IgD-negative memory B cell (primary cell): Measurements from ENCODE around the gene TRIM10. TPM values are rescaled to one million over a fixed set of nuclear protein-coding genes. Genes with fewer than 3 reads are reported as not detected.
"Not testable (repeated sequence)": the region's sequence is repeated elsewhere in the genome, so short reads cannot be mapped to it uniquely, and the experiment has no call there.

Experiments
- H3K27ac Mint-ChIP-seq, 3 donors: one replicate each; pipeline ENCODE4 v1.8.0; 2020 to 2022; ENCODE audit warnings: mild to moderate bottlenecking in 3 of 3, mixed read lengths in 3 of 3, moderate library complexity in 1 of 3
- H3K27me3 Mint-ChIP-seq: one replicate; pipeline ENCODE4 v1.8.0; 2021; ENCODE audit warnings: mixed read lengths
- H3K36me3 Mint-ChIP-seq: one replicate; pipeline ENCODE4 v1.8.0; 2020; ENCODE audit warnings: mild to moderate bottlenecking, mixed read lengths
- H3K4me1 Mint-ChIP-seq, 3 donors: one replicate each; pipeline ENCODE4 v1.8.0; 2020 to 2022; ENCODE audit warnings: mixed read lengths in 3 of 3, mild to moderate bottlenecking in 1 of 3
- H3K4me3 Mint-ChIP-seq, 4 donors: one replicate each; pipeline ENCODE4 v1.8.0; 2020 to 2022; ENCODE audit warnings: mild to moderate bottlenecking in 4 of 4, mixed read lengths in 4 of 4, moderate library complexity in 3 of 4
- H3K9me3 Mint-ChIP-seq, 3 donors: one replicate each; pipeline ENCODE4 v1.8.0; 2020 to 2021; ENCODE audit warnings: mixed read lengths in 3 of 3, mild to moderate bottlenecking in 1 of 3
- polyA plus RNA-seq: library from polyadenylated mRNA; unstranded; fragments of 300-500 nt; fragmentation: Illumina TruSeq; gene quantifications from one replicate; pipeline ENCODE4 v1.2.3, GENCODE V29; 2021

Gene TRIM10
- polyA plus RNA-seq, 1 donor from 2014 or later = not detected

DNA sequence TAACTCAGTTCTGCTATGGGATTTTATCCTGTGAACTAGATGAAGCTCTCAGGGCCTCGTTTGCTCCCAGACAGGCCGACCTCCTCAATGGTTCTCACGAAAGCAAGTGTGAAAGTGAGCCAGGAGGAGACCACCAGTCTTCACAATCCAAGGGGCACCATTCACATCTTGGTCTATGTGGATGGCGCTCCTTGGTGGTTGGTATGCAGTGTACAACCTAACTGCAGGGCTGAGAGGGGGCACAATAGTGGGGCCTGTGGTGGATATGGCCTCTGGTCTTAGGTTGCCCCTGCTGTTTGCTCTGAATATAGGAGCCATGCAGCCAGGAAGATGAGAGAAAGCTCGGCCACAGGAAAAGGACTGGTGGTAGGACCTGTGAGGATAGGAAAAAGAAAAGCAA is 27.5 kb upstream of the TRIM10 start:
- peaks cover 0 to 3% (median 0%) of the 10 kb centered on the region in 3 donors for H3K4me1 Mint-ChIP-seq
- H3K27me3 Mint-ChIP-seq = no peaks in the 10 kb centered on the region
- no peak overlapping the region for H3K4me3 Mint-ChIP-seq
- H3K9me3 Mint-ChIP-seq = no peaks in the 10 kb centered on the region
- H3K36me3 Mint-ChIP-seq = peaks cover 11% of the 10 kb centered on the region
- peak overlapping the region in 1 of 3 donors; percentile 55 for H3K27ac Mint-ChIP-seq

DNA sequence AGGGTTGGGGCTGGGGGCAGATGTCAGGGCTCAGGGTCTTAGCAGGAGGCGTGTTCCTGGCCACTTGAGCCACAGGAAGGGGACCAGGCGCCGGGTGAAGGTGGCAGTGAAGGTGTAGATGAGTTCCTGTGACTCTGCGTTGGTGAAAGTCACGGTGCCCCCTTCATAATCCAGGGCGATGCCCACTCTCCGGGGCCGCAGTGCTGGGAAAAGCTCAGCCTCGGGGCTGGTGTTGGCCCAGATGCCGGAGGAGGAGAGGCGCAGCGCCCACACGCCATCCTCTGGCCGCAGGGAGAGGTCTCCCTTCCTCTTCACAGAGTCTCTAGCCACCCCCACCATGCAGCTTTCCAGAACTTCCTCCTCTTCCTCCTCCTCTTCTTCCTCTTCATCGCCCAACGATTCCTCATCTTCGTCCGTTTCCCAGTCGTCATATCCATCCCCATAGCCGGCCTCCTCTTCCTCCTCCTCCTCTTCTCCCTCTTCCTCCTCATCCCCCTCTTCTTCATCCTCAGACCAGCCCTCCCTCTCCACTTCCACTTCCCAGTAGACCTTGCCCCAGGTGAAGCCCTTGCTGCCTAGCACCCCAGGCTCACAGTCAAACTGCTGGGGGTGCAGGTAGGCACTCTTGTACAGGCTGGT is 25.0 kb upstream of the TRIM10 start:
- Mint-ChIP-seq H3K4me3 (no peak overlapping the region), H3K27ac (no peak overlapping the region), H3K9me3 (peaks cover 0 to 2% (median 1%) of the 10 kb centered on the region in 3 donors), H3K36me3 (peaks cover 9% of the 10 kb centered on the region), H3K27me3 (no peaks in the 10 kb centered on the region), H3K4me1 (peaks cover 0 to 3% (median 0%) of the 10 kb centered on the region in 3 donors)

DNA sequence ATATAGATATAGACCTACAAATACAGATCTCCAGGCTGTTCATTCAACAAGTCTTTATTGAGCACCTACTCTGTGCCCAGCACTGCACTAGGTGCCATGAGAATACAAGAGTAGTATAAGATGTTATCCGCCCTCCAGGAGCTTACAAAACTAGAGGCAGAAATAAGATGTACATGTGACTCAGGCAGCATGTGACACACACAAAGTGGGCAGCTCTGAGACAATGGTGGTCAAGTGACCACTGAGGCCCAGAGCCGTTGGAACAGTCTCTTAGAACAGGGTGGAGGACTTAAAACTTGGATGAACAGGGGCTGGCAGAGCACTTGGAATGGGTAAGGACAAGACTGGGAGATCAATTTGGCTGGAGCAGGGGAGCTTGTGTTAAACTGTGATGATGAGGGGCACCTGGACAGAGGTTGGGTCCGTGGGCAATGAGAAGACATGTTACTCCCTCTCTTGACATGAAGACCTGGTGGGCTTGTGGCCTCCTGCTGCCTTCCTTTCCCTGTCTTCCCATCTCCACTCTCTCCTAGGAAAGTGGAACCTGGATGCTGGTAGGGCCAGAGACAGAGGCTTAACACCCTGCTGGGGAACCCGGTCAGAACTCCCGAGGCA is 23.5 kb upstream of the TRIM10 start:
- peaks cover 3 to 4% (median 3%) of the 10 kb centered on the region in 3 donors for H3K9me3 Mint-ChIP-seq
- H3K27ac Mint-ChIP-seq = peak overlapping the region in 2 of 3 donors; percentile 2 to 79
- H3K4me1 Mint-ChIP-seq = peaks cover 0 to 3% (median 0%) of the 10 kb centered on the region in 3 donors
- peaks cover 1% of the 10 kb centered on the region for H3K27me3 Mint-ChIP-seq
- peaks cover 7% of the 10 kb centered on the region for H3K36me3 Mint-ChIP-seq
- no peak overlapping the region for H3K4me3 Mint-ChIP-seq

DNA sequence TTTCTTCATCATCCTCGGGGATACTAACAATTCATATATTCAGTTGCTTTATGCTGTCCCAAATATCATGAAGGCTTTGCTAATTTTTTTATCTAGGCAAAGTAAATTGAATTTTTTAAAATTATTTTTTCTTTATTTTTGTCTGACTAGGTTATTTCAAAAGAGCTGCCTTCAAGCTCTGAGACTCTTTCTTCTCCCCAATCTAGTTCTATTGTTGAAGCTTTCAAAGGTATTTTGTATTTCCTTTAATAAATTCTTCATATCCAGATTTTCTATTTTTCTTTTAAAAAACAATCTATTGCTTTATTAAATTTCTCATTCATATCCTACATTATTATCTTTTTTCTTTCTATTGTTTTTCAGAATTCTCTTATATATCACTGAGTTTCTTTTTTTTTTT is 19.1 kb upstream of the TRIM10 start:
- H3K27me3 Mint-ChIP-seq = peaks cover 18% of the 10 kb centered on the region
- no peak overlapping the region for H3K27ac Mint-ChIP-seq
- H3K9me3 Mint-ChIP-seq = peaks cover 3 to 7% (median 6%) of the 10 kb centered on the region in 3 donors
- H3K4me1 Mint-ChIP-seq = peaks cover 0 to 3% (median 0%) of the 10 kb centered on the region in 3 donors
- no peak overlapping the region for H3K4me3 Mint-ChIP-seq
- peaks cover 6% of the 10 kb centered on the region for H3K36me3 Mint-ChIP-seq

DNA sequence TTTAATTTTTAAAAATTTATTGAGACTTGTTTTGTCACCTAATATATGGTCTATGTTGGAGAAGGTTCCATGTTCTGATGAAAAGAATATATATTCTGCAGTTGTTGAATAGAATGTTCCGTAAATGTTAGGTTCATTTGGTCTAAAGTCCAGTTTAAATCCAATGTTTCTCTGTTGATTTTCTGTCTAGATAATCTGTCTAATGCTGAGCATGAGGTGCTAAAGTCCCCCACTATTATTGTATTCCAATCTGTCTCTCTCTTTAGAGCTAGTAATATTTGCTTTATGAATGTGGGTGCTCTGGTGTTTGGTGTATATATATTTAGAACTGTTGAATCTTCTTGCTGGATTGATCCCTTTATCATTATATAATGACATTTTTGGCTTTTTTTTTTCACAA is 17.8 kb upstream of the TRIM10 start:
- Mint-ChIP-seq H3K27me3 (peaks cover 21% of the 10 kb centered on the region), H3K9me3 (peaks cover 3 to 7% (median 6%) of the 10 kb centered on the region in 3 donors), H3K27ac (no peak overlapping the region), H3K36me3 (peaks cover 2% of the 10 kb centered on the region), H3K4me1 (no peaks in the 10 kb centered on the region), H3K4me3 (no peak overlapping the region)

DNA sequence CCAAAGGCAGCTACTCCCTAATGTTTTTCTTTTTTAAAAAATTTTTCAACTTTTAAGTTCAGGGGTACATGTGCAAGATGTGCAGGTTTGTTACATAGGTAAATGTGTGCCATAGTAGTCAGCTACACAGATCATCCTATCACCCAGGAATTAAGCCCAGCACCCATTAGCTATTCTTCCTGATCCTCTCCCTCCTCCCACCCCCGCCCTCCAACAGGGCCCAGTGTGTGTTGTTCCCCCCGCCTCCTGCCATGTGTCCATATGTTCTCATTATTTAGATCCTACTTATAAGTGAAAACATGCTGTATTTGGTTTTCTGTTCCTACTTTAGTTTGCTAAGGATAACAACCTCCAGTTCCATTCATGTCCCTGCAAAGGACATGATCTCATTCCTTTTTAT is 14.8 kb upstream of the TRIM10 start:
- H3K4me3 Mint-ChIP-seq = no peak overlapping the region
- H3K9me3 Mint-ChIP-seq = peaks cover 0 to 6% (median 5%) of the 10 kb centered on the region in 3 donors
- H3K4me1 Mint-ChIP-seq = peaks cover 0 to 2% (median 0%) of the 10 kb centered on the region in 3 donors
- no peak overlapping the region for H3K27ac Mint-ChIP-seq
- peaks cover 2% of the 10 kb centered on the region for H3K36me3 Mint-ChIP-seq
- H3K27me3 Mint-ChIP-seq = peaks cover 39% of the 10 kb centered on the region

DNA sequence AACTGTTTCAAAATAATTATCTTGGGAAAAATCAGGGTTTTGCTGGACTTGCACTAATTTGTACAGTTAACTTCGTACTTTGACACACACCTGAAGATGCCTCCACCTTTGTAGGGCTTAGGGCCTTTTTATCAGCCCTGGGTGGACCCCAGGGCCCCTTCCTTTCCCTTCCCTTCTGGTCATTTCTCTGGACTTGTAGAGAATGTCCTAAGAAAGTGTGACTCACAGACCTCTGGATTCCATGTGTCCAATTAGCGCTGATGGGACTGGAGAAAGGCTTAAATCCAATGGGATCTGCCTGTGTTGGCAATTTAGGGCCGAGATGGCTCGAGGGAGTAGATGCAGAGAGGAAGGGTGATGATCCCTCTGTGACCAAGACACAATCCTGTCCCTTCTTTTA is 11.7 kb upstream of the TRIM10 start:
- Mint-ChIP-seq H3K36me3 (no peaks in the 10 kb centered on the region), H3K27ac (no peak overlapping the region), H3K4me3 (no peak overlapping the region), H3K27me3 (peaks cover 55% of the 10 kb centered on the region), H3K4me1 (peaks cover 0 to 4% (median 2%) of the 10 kb centered on the region in 3 donors), H3K9me3 (no peaks in the 10 kb centered on the region)

DNA sequence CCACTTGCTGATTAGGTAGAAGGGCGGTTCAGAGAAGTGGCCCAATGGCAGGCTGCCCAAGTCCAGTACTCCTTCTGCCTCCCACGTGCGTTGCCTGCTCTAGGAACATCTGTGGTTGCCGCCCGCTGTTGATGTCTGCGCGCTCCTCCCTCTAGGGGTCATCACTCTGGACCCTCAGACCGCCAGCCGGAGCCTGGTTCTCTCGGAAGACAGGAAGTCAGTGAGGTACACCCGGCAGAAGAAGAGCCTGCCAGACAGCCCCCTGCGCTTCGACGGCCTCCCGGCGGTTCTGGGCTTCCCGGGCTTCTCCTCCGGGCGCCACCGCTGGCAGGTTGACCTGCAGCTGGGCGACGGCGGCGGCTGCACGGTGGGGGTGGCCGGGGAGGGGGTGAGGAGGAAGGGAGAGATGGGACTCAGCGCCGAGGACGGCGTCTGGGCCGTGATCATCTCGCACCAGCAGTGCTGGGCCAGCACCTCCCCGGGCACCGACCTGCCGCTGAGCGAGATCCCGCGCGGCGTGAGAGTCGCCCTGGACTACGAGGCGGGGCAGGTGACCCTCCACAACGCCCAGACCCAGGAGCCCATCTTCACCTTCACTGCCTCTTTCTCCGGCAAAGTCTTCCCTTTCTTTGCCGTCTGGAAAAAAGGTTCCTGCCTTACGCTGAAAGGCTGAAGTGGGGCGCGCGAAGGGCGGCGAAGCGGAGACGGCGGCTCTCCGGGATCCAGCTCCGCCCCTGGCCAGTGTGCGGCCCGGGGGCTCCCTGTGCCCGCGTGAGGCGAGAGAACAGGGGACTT is 10.9 kb upstream of the TRIM10 start:
- H3K27ac Mint-ChIP-seq = no peak overlapping the region
- H3K4me3 Mint-ChIP-seq = peak overlapping the region in 3 of 4 donors; percentile 13 to 71 (median 42)
- no peaks in the 10 kb centered on the region for H3K9me3 Mint-ChIP-seq
- peaks cover 57% of the 10 kb centered on the region for H3K27me3 Mint-ChIP-seq
- peaks cover 0 to 9% (median 2%) of the 10 kb centered on the region in 3 donors for H3K4me1 Mint-ChIP-seq
- no peaks in the 10 kb centered on the region for H3K36me3 Mint-ChIP-seq

DNA sequence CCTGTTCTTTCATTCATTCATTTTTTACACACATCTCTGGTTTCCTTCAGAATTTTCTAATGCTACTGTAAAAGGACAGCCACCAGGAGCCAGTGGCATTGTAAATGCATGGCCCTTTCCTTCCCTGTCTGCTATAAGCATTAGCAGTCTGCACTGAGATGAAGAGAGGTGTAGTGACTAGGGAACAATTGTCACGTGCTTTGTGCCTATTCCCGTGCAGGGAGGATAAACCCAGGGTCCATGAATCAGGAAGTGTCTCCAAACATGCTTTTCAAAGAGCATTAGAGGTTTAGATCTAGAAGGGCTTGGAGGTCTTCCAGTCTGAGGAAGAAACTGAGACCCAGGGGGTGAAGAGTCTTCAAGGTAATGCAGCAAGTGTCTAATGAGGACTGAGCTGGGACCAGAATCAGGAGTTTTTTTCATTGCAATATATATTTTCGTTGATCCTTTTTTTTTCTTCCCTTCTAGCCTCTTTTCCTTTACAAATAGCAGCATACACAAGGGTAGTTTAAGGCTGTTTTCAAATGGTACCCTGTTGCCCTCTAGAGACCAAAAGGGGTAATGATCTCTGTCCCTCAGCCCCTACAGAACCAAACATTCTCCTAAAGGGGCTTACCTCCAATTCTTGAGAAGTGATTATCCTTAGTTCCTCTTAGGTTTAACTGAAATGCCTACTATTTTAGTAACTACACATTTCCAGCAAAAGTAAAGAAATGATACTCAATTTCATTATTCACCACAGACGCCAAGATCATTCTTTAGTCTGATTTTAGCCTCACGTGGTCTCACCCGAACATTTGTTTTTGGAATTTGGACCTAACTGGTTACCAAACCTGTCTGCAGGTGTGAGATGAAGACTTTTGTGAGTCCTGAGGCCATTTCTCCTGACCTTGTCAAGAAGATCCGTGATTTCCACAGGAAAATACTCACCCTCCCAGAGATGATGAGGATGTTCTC is 8.9 kb upstream of the TRIM10 start:
- Mint-ChIP-seq H3K4me1 (peaks cover 0 to 10% (median 2%) of the 10 kb centered on the region in 3 donors), H3K4me3 (no peak overlapping the region), H3K9me3 (no peaks in the 10 kb centered on the region), H3K27me3 (peaks cover 62% of the 10 kb centered on the region), H3K27ac (no peak overlapping the region), H3K36me3 (no peaks in the 10 kb centered on the region)

DNA sequence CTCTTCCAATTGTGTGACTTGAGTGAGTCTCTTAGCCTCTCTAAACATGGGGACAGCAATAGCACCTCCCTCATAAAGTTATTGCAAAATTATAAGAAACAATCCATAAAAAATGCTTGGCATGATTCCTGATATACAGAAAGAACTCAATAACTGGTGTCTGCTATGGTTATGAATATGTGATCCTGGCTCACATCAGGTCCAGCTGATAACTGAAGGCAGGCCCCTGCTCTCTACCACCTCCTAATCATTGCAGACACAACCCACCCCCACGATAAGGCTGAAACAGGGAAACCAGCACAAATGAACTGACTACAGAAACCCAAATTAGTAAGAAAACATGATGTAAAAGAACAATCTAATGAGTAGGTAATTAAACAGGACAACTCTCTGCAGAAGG is 7.7 kb upstream of the TRIM10 start:
- H3K36me3 Mint-ChIP-seq = no peaks in the 10 kb centered on the region
- H3K4me1 Mint-ChIP-seq = peaks cover 0 to 10% (median 2%) of the 10 kb centered on the region in 3 donors
- H3K9me3 Mint-ChIP-seq = no peaks in the 10 kb centered on the region
- peaks cover 60% of the 10 kb centered on the region for H3K27me3 Mint-ChIP-seq
- no peak overlapping the region for H3K27ac Mint-ChIP-seq
- no peak overlapping the region for H3K4me3 Mint-ChIP-seq

DNA sequence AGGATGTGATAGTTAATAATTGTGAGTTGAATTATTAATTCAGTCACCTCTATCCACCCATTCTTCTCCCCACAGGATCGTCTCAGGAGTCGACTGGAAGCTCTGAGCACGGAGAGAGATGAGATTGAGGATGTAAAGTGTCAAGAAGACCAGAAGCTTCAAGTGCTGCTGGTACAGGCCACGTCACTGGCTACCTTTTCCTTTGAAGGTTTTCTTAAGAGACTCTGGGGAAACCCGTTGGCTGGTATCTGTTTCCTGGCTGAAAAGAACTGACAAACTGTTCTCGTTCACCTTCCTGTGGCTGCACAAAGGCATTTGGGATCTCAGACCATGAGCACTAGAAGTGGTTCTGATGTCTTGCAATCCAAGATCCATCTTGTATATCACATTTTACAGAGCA is 6.1 kb upstream of the TRIM10 start:
- Mint-ChIP-seq H3K27ac (no peak overlapping the region), H3K9me3 (no peaks in the 10 kb centered on the region), H3K27me3 (peaks cover 51% of the 10 kb centered on the region), H3K4me1 (peaks cover 2 to 10% (median 3%) of the 10 kb centered on the region in 3 donors), H3K36me3 (no peaks in the 10 kb centered on the region), H3K4me3 (no peak overlapping the region)

DNA sequence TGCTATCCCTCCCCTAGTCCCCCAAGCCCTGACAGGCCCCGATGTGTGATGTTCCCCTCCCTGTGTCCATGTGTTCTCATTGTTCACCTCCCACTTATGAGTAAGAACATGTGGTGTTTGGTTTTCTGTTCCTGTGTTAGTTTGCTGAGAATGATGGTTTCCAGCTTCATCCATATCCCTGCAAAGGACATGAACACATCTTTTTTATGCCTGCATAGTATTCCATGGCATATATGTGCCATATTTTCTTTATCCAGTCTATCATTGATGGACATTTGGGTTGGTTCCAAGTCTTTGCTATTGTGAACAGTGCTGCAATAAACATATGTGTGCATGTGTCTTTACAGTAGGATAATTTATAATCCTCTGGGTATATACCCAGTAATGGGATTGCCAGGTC is 4.2 kb upstream of the TRIM10 start:
- not testable (repeated sequence) for H3K4me3 Mint-ChIP-seq, H3K36me3 Mint-ChIP-seq, H3K9me3 Mint-ChIP-seq, H3K27ac Mint-ChIP-seq, H3K4me1 Mint-ChIP-seq
- peaks cover 42% of the 10 kb centered on the region for H3K27me3 Mint-ChIP-seq

DNA sequence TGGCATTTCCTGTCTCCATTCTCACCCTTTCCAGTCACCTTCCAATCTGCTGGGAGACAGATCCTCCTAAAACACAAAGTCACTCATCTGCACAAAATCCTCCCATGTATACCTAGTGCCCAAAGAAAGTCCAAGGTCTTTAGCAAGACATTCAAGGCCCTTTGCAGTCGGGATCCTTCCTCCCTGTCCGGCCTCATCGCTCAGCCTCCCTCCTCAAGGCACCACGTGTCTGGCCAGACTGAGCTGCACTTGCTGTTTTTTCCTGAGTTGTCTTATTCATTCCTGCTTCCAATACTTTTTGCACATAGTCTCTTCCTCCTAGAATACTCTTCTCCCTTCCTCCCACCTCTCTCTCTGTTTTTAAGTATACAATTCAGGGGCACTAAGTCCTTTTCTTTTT is 3.7 kb upstream of the TRIM10 start:
- peaks cover 0 to 6% (median 3%) of the 10 kb centered on the region in 3 donors for H3K4me1 Mint-ChIP-seq
- no peaks in the 10 kb centered on the region for H3K36me3 Mint-ChIP-seq
- H3K27me3 Mint-ChIP-seq = peaks cover 37% of the 10 kb centered on the region
- peak overlapping the region in 1 of 3 donors; percentile 27 for H3K27ac Mint-ChIP-seq
- H3K4me3 Mint-ChIP-seq = no peak overlapping the region
- H3K9me3 Mint-ChIP-seq = no peaks in the 10 kb centered on the region

DNA sequence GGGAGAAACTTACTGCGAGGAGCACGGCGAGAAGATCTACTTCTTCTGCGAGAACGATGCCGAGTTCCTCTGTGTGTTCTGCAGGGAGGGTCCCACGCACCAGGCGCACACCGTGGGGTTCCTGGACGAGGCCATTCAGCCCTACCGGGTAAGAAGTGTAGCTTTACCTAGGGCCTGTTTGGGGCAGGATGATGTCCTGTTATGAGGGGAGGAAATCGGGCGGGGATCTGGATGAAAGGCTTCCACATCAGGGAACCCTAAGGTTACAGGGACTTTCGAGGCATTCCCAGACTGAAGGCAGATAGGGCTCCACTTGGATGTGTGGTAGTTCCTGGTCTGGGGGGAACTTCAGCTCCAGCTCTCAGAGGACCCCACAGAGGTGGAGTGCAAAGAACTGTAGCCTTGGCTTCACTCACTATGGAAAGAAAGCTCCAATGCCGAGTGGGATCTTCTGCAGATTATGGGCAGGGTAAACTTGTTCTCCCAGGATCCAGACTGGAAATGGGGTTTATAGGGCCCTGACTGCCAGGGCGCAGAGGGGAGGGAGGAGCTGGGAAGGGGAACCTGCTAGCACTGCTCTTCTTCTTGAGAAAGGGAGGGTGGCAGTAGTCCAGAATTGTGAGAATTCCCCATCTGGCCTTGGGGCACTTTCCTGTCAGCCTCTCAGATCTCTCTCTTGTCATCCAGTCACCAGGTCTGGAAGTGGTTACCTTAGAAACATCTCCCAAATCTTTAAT is 3.1 kb upstream of the TRIM10 start:
- Mint-ChIP-seq H3K27ac (no peak overlapping the region), H3K27me3 (peaks cover 32% of the 10 kb centered on the region), H3K4me1 (peaks cover 0 to 6% (median 3%) of the 10 kb centered on the region in 3 donors), H3K36me3 (no peaks in the 10 kb centered on the region), H3K4me3 (no peak overlapping the region), H3K9me3 (no peaks in the 10 kb centered on the region)
